K562 (cell line): ENCODE data around the gene CHTOP. TPM values are rescaled to one million over a fixed set of nuclear protein-coding genes. Genes with fewer than 3 reads are reported as not detected.

ENCODE experiments used
- microRNA-seq: library from miRNA; unstranded; fragments of <30 nt; microRNA quantifications from one replicate; pipeline ENCODE4, GENCODE V29; 2018; ENCODE audit warnings: borderline microRNAs expressed
- polyA plus RNA-seq, 8 experiments: library from polyadenylated mRNA; depleted of rRNA in 4 of 8; stranded (reverse) in 5 of 8; unstranded in 3 of 8; fragments of >200 nt; fragmentation: Nextera tagmentation in 2 of 8; fragmentation: Illumina TruSeq in 1 of 8; extraction: Ambion mirVana in 2 of 8; extraction: Trizol in 1 of 8; gene quantifications; 2 replicates each; pipeline versions ENCODE4 v1.2.1 to v1.2.3, GENCODE V29; 2011 to 2014; ENCODE audit warnings: inconsistent platforms in 1 of 8, missing spikeins in 1 of 8
- small RNA-seq: library from RNA; depleted of rRNA; stranded (forward); fragments of <200 nt; gene quantifications from one replicate; pipeline ENCODE3, GENCODE V24; 2014
- total RNA-seq, 7 experiments: library from RNA; depleted of rRNA in 6 of 7; stranded (reverse); fragments of >200 nt in 6 of 7; fragmentation: Illumina TruSeq in 2 of 7; extraction: Trizol in 2 of 7; gene quantifications; 2 replicates each; pipeline versions ENCODE4 v1.2.1 to v1.2.3, GENCODE V29; 2011 to 2021; ENCODE audit warnings: low replicate concordance in 1 of 7

Gene CHTOP
- total and polyA plus RNA-seq, 9 of the 15 experiments (the other 6 are each of a cell fraction or from before 2014, with no cell fraction given), result 10.2 to 91.8 (median 60.8) TPM

Small RNA genes within 50 kb of the gene (microRNA-seq; reads per million reads assigned to microRNA genes)
- not detected for gene MIR8083

Small RNA genes within 50 kb of the gene (small RNA-seq; reads per million reads assigned to genes)
- gene MIR8083, result not detected

Other genes starting within 250 kb of the CHTOP start
Only the 7 nearest of the 17 such genes appear.
- 1.6 and 2.8 TPM in 2 replicates for gene S100A16, start 20.9 kb upstream of the CHTOP start, total RNA-seq (2014; rRNA removed)
- gene S100A16, start 20.9 kb upstream of the CHTOP start, total RNA-seq (2014; rRNA removed; fragmentation: Illumina TruSeq; extraction: Trizol), result 1.4 and 2.4 TPM in 2 replicates
- gene S100A16, start 20.9 kb upstream of the CHTOP start, total RNA-seq (2015; rRNA removed; fragmentation: Illumina TruSeq; extraction: Trizol), result 1.8 and 2.2 TPM in 2 replicates
- 3.2 and 4.3 TPM in 2 replicates for gene S100A16, start 20.9 kb upstream of the CHTOP start, total RNA-seq (2021)
- gene S100A16, start 20.9 kb upstream of the CHTOP start, polyA plus RNA-seq (2011; rRNA removed), result 2.1 and 6.1 TPM in 2 replicates
- 4.8 and 6.1 TPM in 2 replicates for gene S100A16, start 20.9 kb upstream of the CHTOP start, polyA plus RNA-seq (2014; fragmentation: Illumina TruSeq; extraction: Trizol)
- 1 to 10 TPM; 2.0 to 5.0 TPM for gene S100A16, start 20.9 kb upstream of the CHTOP start, polyA plus RNA-seq (2014; fragmentation: Nextera tagmentation; extraction: Ambion mirVana)
- 6.9 and 9.0 TPM in 2 replicates for gene S100A16, start 20.9 kb upstream of the CHTOP start, polyA plus RNA-seq (2014; rRNA removed)
- gene S100A14, start 17.7 kb upstream of the CHTOP start, total RNA-seq (2014; rRNA removed), result 0.41 TPM in 1 of 2 replicates, not detected in the other
- 0.15 TPM in 1 of 2 replicates, not detected in the other for gene S100A14, start 17.7 kb upstream of the CHTOP start, total RNA-seq (2014; rRNA removed; fragmentation: Illumina TruSeq; extraction: Trizol)
- gene S100A14, start 17.7 kb upstream of the CHTOP start, total RNA-seq (2015; rRNA removed; fragmentation: Illumina TruSeq; extraction: Trizol), result not detected in 2 replicates
- gene S100A14, start 17.7 kb upstream of the CHTOP start, total RNA-seq (2021), result 0.24 and 0.25 TPM in 2 replicates
- gene S100A14, start 17.7 kb upstream of the CHTOP start, polyA plus RNA-seq (2011; rRNA removed), result 0.24 TPM in 1 of 2 replicates, not detected in the other
- 0.52 TPM in 1 of 2 replicates, not detected in the other for gene S100A14, start 17.7 kb upstream of the CHTOP start, polyA plus RNA-seq (2014; fragmentation: Illumina TruSeq; extraction: Trizol)
- under 1 TPM in 1 of 2 experiments, not detected in 1; 0.10 TPM for gene S100A14, start 17.7 kb upstream of the CHTOP start, polyA plus RNA-seq (2014; fragmentation: Nextera tagmentation; extraction: Ambion mirVana)
- 0.59 and 0.64 TPM in 2 replicates for gene S100A14, start 17.7 kb upstream of the CHTOP start, polyA plus RNA-seq (2014; rRNA removed)
- gene S100A13, start 6.6 kb upstream of the CHTOP start, total RNA-seq (2014; rRNA removed), result 48.8 and 58.0 TPM in 2 replicates
- 45.6 and 53.8 TPM in 2 replicates for gene S100A13, start 6.6 kb upstream of the CHTOP start, total RNA-seq (2014; rRNA removed; fragmentation: Illumina TruSeq; extraction: Trizol)
- gene S100A13, start 6.6 kb upstream of the CHTOP start, total RNA-seq (2015; rRNA removed; fragmentation: Illumina TruSeq; extraction: Trizol), result 46.5 and 49.2 TPM in 2 replicates
- gene S100A13, start 6.6 kb upstream of the CHTOP start, total RNA-seq (2021), result 41.9 and 43.3 TPM in 2 replicates
- gene S100A13, start 6.6 kb upstream of the CHTOP start, polyA plus RNA-seq (2011; rRNA removed), result 82.1 and 112 TPM in 2 replicates
- gene S100A13, start 6.6 kb upstream of the CHTOP start, polyA plus RNA-seq (2014; fragmentation: Illumina TruSeq; extraction: Trizol), result 46.5 and 51.4 TPM in 2 replicates
- 100 to 1,000 TPM; 128 to 129 TPM for gene S100A13, start 6.6 kb upstream of the CHTOP start, polyA plus RNA-seq (2014; fragmentation: Nextera tagmentation; extraction: Ambion mirVana)
- gene S100A13, start 6.6 kb upstream of the CHTOP start, polyA plus RNA-seq (2014; rRNA removed), result 101 and 114 TPM in 2 replicates
- gene S100A1, start 5.6 kb upstream of the CHTOP start, total RNA-seq (2014; rRNA removed), result 16.1 and 22.4 TPM in 2 replicates
- gene S100A1, start 5.6 kb upstream of the CHTOP start, total RNA-seq (2014; rRNA removed; fragmentation: Illumina TruSeq; extraction: Trizol), result 4.6 and 5.7 TPM in 2 replicates
- 7.9 TPM in 2 replicates for gene S100A1, start 5.6 kb upstream of the CHTOP start, total RNA-seq (2015; rRNA removed; fragmentation: Illumina TruSeq; extraction: Trizol)
- 12.7 and 14.1 TPM in 2 replicates for gene S100A1, start 5.6 kb upstream of the CHTOP start, total RNA-seq (2021)
- 27.3 and 30.1 TPM in 2 replicates for gene S100A1, start 5.6 kb upstream of the CHTOP start, polyA plus RNA-seq (2011; rRNA removed)
- gene S100A1, start 5.6 kb upstream of the CHTOP start, polyA plus RNA-seq (2014; fragmentation: Illumina TruSeq; extraction: Trizol), result 14.4 and 15.0 TPM in 2 replicates
- gene S100A1, start 5.6 kb upstream of the CHTOP start, polyA plus RNA-seq (2014; fragmentation: Nextera tagmentation; extraction: Ambion mirVana), result under 1 TPM; 0.44 to 0.53 TPM
- gene S100A1, start 5.6 kb upstream of the CHTOP start, polyA plus RNA-seq (2014; rRNA removed), result 24.4 and 27.1 TPM in 2 replicates
- gene SNAPIN, start 24.6 kb downstream of the CHTOP start, total RNA-seq (2014; rRNA removed), result 36.0 and 36.7 TPM in 2 replicates
- gene SNAPIN, start 24.6 kb downstream of the CHTOP start, total RNA-seq (2014; rRNA removed; fragmentation: Illumina TruSeq; extraction: Trizol), result 26.5 and 27.8 TPM in 2 replicates
- gene SNAPIN, start 24.6 kb downstream of the CHTOP start, total RNA-seq (2015; rRNA removed; fragmentation: Illumina TruSeq; extraction: Trizol), result 31.3 and 32.3 TPM in 2 replicates
- 24.6 and 26.6 TPM in 2 replicates for gene SNAPIN, start 24.6 kb downstream of the CHTOP start, total RNA-seq (2021)
- gene SNAPIN, start 24.6 kb downstream of the CHTOP start, polyA plus RNA-seq (2011; rRNA removed), result 32.8 and 36.8 TPM in 2 replicates
- 33.5 and 42.4 TPM in 2 replicates for gene SNAPIN, start 24.6 kb downstream of the CHTOP start, polyA plus RNA-seq (2014; fragmentation: Illumina TruSeq; extraction: Trizol)
- gene SNAPIN, start 24.6 kb downstream of the CHTOP start, polyA plus RNA-seq (2014; fragmentation: Nextera tagmentation; extraction: Ambion mirVana), result 10 to 100 TPM; 11.2 to 15.8 TPM
- 42.4 and 43.9 TPM in 2 replicates for gene SNAPIN, start 24.6 kb downstream of the CHTOP start, polyA plus RNA-seq (2014; rRNA removed)
- gene ILF2, start 36.9 kb downstream of the CHTOP start, total RNA-seq (2014; rRNA removed), result 282 and 331 TPM in 2 replicates
- 474 and 498 TPM in 2 replicates for gene ILF2, start 36.9 kb downstream of the CHTOP start, total RNA-seq (2014; rRNA removed; fragmentation: Illumina TruSeq; extraction: Trizol)
- 482 and 491 TPM in 2 replicates for gene ILF2, start 36.9 kb downstream of the CHTOP start, total RNA-seq (2015; rRNA removed; fragmentation: Illumina TruSeq; extraction: Trizol)
- gene ILF2, start 36.9 kb downstream of the CHTOP start, total RNA-seq (2021), result 313 and 315 TPM in 2 replicates
- gene ILF2, start 36.9 kb downstream of the CHTOP start, polyA plus RNA-seq (2011; rRNA removed), result 632 and 726 TPM in 2 replicates
- gene ILF2, start 36.9 kb downstream of the CHTOP start, polyA plus RNA-seq (2014; fragmentation: Illumina TruSeq; extraction: Trizol), result 544 and 664 TPM in 2 replicates
- 100 to 1,000 TPM; 459 to 642 TPM for gene ILF2, start 36.9 kb downstream of the CHTOP start, polyA plus RNA-seq (2014; fragmentation: Nextera tagmentation; extraction: Ambion mirVana)
- 305 and 356 TPM in 2 replicates for gene ILF2, start 36.9 kb downstream of the CHTOP start, polyA plus RNA-seq (2014; rRNA removed)
- 0.05 TPM in 1 of 2 replicates, not detected in the other for gene NPR1, start 44.6 kb downstream of the CHTOP start, total RNA-seq (2014; rRNA removed)
- not detected in 2 replicates for gene NPR1, start 44.6 kb downstream of the CHTOP start, total RNA-seq (2014; rRNA removed; fragmentation: Illumina TruSeq; extraction: Trizol)
- not detected in 2 replicates for gene NPR1, start 44.6 kb downstream of the CHTOP start, total RNA-seq (2015; rRNA removed; fragmentation: Illumina TruSeq; extraction: Trizol)
- gene NPR1, start 44.6 kb downstream of the CHTOP start, total RNA-seq (2021), result 0.04 and 0.16 TPM in 2 replicates
- 0.06 TPM in 1 of 2 replicates, not detected in the other for gene NPR1, start 44.6 kb downstream of the CHTOP start, polyA plus RNA-seq (2011; rRNA removed)
- not detected in 2 replicates for gene NPR1, start 44.6 kb downstream of the CHTOP start, polyA plus RNA-seq (2014; fragmentation: Illumina TruSeq; extraction: Trizol)
- gene NPR1, start 44.6 kb downstream of the CHTOP start, polyA plus RNA-seq (2014; fragmentation: Nextera tagmentation; extraction: Ambion mirVana), result not detected
- not detected in 2 replicates for gene NPR1, start 44.6 kb downstream of the CHTOP start, polyA plus RNA-seq (2014; rRNA removed)